HG03108 (cell line): Measurements from ENCODE around the gene MAML2.

Experiments used
- ATAC-seq: cut with Tn5 transposase; IDR thresholded peaks from one replicate; pipeline ENCODE4 v1.9.1; 2021; ENCODE audit warnings: moderate library complexity; ENCODE audit not compliant: unreplicated experiment

The MAML2 gene

GRCh38 chr11:96215826-96216225 lies 127.2 kb downstream of the MAML2 start:
- ATAC-seq: no peak

- ATAC-seq: peak; percentile 79
Observed at GRCh38 chr11:96215110-96215782, 127.7 kb downstream of the MAML2 start.

- ATAC-seq: no peak
Observed at GRCh38 chr11:96214777-96215109, 128.3 kb downstream of the MAML2 start.

- ATAC-seq: no peak
Observed at GRCh38 chr11:96213500-96213899, 129.5 kb downstream of the MAML2 start.

GRCh38 chr11:96211436-96211835 lies 131.6 kb downstream of the MAML2 start:
- no peak for ATAC-seq

- peak; percentile 58 for ATAC-seq
Observed at GRCh38 chr11:96207459-96208449, 135.2 kb downstream of the MAML2 start.

- no peak for ATAC-seq
Observed at GRCh38 chr11:96206955-96207354, 136.0 kb downstream of the MAML2 start.

- ATAC-seq: no peak
Observed at GRCh38 chr11:96205460-96205809, 137.6 kb downstream of the MAML2 start.

- ATAC-seq: no peak
Observed at GRCh38 chr11:96204721-96205459, 138.1 kb downstream of the MAML2 start.

GRCh38 chr11:96204366-96204659 lies 138.7 kb downstream of the MAML2 start:
- no peak for ATAC-seq

- no peak for ATAC-seq
Observed at GRCh38 chr11:96203567-96204365, 139.2 kb downstream of the MAML2 start.

- ATAC-seq: no peak
Observed at GRCh38 chr11:96200243-96200642, 142.8 kb downstream of the MAML2 start.

- ATAC-seq: no peak
Observed at GRCh38 chr11:96199563-96200025, 143.4 kb downstream of the MAML2 start.

GRCh38 chr11:96197801-96198701 lies 144.9 kb downstream of the MAML2 start:
- peak; percentile 70 for ATAC-seq

- no peak for ATAC-seq
Observed at GRCh38 chr11:96197103-96197502, 145.9 kb downstream of the MAML2 start.

- ATAC-seq: no peak
Observed at GRCh38 chr11:96196181-96196662, 146.8 kb downstream of the MAML2 start.

- no peak for ATAC-seq
Observed at GRCh38 chr11:96195671-96196070, 147.3 kb downstream of the MAML2 start.

- no peak for ATAC-seq
Observed at GRCh38 chr11:96194581-96195374, 148.2 kb downstream of the MAML2 start.
